ENCODE data around the gene MERTK. TPM values are rescaled to one million over a fixed set of nuclear protein-coding genes. Genes with fewer than 3 reads are reported as not detected.

MERTK gene
- total and polyA plus RNA-seq, 2 of the 13 experiments (the other 11 are each of a cell fraction or from before 2014, with no cell fraction given), result 37.3 to 44.7 TPM

DNA sequence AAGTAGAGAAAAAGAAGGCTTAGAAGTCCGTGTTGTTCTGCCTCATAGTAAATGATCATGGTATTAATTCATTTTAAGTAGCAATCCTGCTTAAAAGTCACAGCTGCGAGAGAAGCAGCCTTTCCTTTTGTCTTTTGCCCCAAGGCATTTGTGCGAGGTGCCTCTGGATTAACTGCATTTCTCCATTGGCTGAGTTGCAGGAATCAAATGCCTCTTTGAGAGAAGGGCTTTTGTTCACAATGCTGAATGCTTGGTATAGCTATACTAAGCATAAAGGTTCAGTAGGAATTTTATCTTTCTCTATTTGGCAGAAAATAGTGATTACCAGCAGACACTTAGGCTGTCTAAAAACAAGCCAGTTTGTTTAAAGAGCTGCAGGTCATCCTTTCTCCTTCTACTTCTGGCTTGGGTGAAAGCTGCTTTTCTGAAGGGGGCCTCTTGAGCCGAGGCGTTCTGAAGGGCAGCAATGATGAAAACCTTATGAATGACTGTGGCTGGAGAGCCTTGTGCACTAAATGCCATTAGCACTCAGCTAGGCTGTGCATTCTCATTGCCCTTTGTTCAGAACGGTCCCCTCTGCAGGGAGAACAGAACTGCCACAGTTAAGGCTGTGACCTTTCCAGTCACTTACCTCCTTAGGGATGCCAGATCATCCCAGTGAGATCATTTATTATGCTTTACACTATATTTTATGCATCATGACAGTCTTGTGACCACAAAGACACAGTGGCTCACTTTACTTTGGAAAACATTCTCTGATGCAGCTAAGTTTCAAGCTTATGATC, 87.9 kb downstream of the MERTK start (continued):
- peak; percentile 30; the same call in 1 of the 2 replicates for TF ChIP-seq ARID2 (CRISPR knock-in tag; IDR thresholded peaks at IDR 0.05; ENCODE audit: borderline replicate concordance)
- TF ChIP-seq NPAS2 (CRISPR knock-in tag; IDR thresholded peaks at IDR 0.05; ENCODE audit: borderline replicate concordance), result 0 out of 2 replicates have a peak, but pooled peaks have one; percentile 21
- TF ChIP-seq STAG1 (CRISPR knock-in tag; IDR thresholded peaks at IDR 0.05), result peak; percentile 1; the same call in 1 of the 2 replicates
- TF ChIP-seq XRCC5 (optimal IDR thresholded peaks at IDR 0.05; ENCODE audit: low read length), result peak; percentile 27
- TF ChIP-seq ZBTB7B (CRISPR knock-in tag; IDR thresholded peaks at IDR 0.05), result peak; percentile 44; the same call in 1 of the 2 replicates
- no peak for TF ChIP-seq ZIK1 (CRISPR knock-in tag; IDR thresholded peaks at IDR 0.05; ENCODE audit: borderline replicate concordance, low read depth)
- TF ChIP-seq, protein P1, sequence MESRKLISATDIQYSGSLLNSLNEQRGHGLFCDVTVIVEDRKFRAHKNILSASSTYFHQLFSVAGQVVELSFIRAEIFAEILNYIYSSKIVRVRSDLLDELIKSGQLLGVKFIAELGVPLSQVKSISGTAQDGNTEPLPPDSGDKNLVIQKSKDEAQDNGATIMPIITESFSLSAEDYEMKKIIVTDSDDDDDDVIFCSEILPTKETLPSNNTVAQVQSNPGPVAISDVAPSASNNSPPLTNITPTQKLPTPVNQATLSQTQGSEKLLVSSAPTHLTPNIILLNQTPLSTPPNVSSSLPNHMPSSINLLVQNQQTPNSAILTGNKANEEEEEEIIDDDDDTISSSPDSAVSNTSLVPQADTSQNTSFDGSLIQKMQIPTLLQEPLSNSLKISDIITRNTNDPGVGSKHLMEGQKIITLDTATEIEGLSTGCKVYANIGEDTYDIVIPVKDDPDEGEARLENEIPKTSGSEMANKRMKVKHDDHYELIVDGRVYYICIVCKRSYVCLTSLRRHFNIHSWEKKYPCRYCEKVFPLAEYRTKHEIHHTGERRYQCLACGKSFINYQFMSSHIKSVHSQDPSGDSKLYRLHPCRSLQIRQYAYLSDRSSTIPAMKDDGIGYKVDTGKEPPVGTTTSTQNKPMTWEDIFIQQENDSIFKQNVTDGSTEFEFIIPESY (CRISPR knock-in tag; IDR thresholded peaks at IDR 0.05), result 0 out of 2 replicates have a peak, but pooled peaks have one; percentile 8
- no peak for TF ChIP-seq FOXK2 (IDR thresholded peaks at IDR 0.05)
- TF ChIP-seq, protein P2, sequence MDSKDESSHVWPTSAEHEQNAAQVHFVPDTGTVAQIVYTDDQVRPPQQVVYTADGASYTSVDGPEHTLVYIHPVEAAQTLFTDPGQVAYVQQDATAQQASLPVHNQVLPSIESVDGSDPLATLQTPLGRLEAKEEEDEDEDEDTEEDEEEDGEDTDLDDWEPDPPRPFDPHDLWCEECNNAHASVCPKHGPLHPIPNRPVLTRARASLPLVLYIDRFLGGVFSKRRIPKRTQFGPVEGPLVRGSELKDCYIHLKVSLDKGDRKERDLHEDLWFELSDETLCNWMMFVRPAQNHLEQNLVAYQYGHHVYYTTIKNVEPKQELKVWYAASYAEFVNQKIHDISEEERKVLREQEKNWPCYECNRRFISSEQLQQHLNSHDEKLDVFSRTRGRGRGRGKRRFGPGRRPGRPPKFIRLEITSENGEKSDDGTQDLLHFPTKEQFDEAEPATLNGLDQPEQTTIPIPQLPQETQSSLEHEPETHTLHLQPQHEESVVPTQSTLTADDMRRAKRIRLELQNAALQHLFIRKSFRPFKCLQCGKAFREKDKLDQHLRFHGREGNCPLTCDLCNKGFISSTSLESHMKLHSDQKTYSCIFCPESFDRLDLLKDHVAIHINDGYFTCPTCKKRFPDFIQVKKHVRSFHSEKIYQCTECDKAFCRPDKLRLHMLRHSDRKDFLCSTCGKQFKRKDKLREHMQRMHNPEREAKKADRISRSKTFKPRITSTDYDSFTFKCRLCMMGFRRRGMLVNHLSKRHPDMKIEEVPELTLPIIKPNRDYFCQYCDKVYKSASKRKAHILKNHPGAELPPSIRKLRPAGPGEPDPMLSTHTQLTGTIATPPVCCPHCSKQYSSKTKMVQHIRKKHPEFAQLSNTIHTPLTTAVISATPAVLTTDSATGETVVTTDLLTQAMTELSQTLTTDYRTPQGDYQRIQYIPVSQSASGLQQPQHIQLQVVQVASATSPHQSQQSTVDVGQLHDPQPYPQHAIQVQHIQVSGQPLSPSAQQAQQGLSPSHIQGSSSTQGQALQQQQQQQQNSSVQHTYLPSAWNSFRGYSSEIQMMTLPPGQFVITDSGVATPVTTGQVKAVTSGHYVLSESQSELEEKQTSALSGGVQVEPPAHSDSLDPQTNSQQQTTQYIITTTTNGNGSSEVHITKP (CRISPR knock-in tag; IDR thresholded peaks at IDR 0.05; ENCODE audit: low read depth), result no peak
- TF ChIP-seq, protein P3, sequence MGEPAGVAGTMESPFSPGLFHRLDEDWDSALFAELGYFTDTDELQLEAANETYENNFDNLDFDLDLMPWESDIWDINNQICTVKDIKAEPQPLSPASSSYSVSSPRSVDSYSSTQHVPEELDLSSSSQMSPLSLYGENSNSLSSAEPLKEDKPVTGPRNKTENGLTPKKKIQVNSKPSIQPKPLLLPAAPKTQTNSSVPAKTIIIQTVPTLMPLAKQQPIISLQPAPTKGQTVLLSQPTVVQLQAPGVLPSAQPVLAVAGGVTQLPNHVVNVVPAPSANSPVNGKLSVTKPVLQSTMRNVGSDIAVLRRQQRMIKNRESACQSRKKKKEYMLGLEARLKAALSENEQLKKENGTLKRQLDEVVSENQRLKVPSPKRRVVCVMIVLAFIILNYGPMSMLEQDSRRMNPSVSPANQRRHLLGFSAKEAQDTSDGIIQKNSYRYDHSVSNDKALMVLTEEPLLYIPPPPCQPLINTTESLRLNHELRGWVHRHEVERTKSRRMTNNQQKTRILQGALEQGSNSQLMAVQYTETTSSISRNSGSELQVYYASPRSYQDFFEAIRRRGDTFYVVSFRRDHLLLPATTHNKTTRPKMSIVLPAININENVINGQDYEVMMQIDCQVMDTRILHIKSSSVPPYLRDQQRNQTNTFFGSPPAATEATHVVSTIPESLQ (CRISPR knock-in tag; conservative IDR thresholded peaks at IDR 0.05), result no peak
- no peak for TF ChIP-seq RAD51 (IDR thresholded peaks at IDR 0.05; ENCODE audit: borderline replicate concordance)
- TF ChIP-seq ZNF530 (CRISPR knock-in tag; IDR thresholded peaks at IDR 0.05; ENCODE audit: low read depth), result no peak
- TF ChIP-seq ATF7 (IDR thresholded peaks at IDR 0.05), result no peak
- no peak for TF ChIP-seq ATF7 (CRISPR knock-in tag; IDR thresholded peaks at IDR 0.05)
- TF ChIP-seq RBAK (CRISPR knock-in tag; IDR thresholded peaks at IDR 0.05), result 0 out of 2 replicates have a peak, but pooled peaks have one; percentile 23
- TF ChIP-seq U2AF2 (IDR thresholded peaks at IDR 0.05; ENCODE audit: low read depth, low read length), result no peak
- TF ChIP-seq TEAD2 (CRISPR knock-in tag; IDR thresholded peaks at IDR 0.05), result no peak
